ENCODE results near the gene EPHB1.

Gene EPHB1

GRCh38 chr3:135127946-135128470 is 332.9 kb downstream of the EPHB1 start:
- Histone ChIP-seq H3K4me3 (replicated peaks; ENCODE audit: insufficient read depth, low read length) (no peak overlapping the region), H3K27me3 (ENCODE audit: insufficient read depth, poor library complexity, severe bottlenecking) (no peaks in the 10 kb centered on the region), H3K27ac (replicated peaks) (no peak overlapping the region)
- DNase-seq (ENCODE audit: low read depth in 1 of 2, low spot score in 1 of 2): no peak
- TF ChIP-seq GABPA (IDR thresholded peaks at IDR 0.05; ENCODE audit: low read depth) (no peak), SPI1 (IDR thresholded peaks at IDR 0.05; ENCODE audit: borderline replicate concordance, low read depth) (no peak), REST (IDR thresholded peaks at IDR 0.05; ENCODE audit: insufficient replicate concordance, low read depth) (no peak), POLR2AphosphoS5 (IDR thresholded peaks at IDR 0.05; ENCODE audit: low read depth) (no peak)
- TF ChIP-seq, protein P1, sequence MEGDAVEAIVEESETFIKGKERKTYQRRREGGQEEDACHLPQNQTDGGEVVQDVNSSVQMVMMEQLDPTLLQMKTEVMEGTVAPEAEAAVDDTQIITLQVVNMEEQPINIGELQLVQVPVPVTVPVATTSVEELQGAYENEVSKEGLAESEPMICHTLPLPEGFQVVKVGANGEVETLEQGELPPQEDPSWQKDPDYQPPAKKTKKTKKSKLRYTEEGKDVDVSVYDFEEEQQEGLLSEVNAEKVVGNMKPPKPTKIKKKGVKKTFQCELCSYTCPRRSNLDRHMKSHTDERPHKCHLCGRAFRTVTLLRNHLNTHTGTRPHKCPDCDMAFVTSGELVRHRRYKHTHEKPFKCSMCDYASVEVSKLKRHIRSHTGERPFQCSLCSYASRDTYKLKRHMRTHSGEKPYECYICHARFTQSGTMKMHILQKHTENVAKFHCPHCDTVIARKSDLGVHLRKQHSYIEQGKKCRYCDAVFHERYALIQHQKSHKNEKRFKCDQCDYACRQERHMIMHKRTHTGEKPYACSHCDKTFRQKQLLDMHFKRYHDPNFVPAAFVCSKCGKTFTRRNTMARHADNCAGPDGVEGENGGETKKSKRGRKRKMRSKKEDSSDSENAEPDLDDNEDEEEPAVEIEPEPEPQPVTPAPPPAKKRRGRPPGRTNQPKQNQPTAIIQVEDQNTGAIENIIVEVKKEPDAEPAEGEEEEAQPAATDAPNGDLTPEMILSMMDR (IDR thresholded peaks at IDR 0.05; ENCODE audit: insufficient read depth, low read length): no peak

DNA sequence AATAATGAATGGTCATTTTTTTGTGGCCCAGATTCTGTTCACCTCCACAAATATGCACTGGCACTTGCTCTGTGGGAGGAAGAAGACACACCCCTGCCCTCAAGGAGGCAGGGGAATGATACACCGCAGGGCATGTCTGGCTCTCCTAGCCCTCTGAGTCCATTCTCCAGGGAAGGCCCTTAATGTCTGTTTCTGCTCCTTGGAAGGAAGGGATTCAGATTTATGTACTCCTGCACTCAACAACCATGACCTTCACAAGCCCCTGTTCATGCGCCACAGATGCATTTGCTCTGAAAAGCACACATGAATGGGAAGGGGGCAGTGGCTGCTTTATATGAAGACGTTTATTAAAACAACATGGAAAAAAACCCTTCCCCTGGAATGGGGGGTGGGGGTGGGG is 333.8 kb downstream of the EPHB1 start:
- Histone ChIP-seq H3K4me3 (replicated peaks; ENCODE audit: insufficient read depth, low read length) (no peak overlapping the region), H3K27ac (replicated peaks) (no peak overlapping the region), H3K27me3 (ENCODE audit: insufficient read depth, poor library complexity, severe bottlenecking) (no peaks in the 10 kb centered on the region)
- no peak for DNase-seq (ENCODE audit: low read depth in 1 of 2, low spot score in 1 of 2)
- TF ChIP-seq, protein P1 (IDR thresholded peaks at IDR 0.05; ENCODE audit: insufficient read depth, low read length): no peak
- no peak for TF ChIP-seq GABPA (IDR thresholded peaks at IDR 0.05; ENCODE audit: low read depth)
- no peak for TF ChIP-seq REST (IDR thresholded peaks at IDR 0.05; ENCODE audit: insufficient replicate concordance, low read depth)
- no peak for TF ChIP-seq POLR2AphosphoS5 (IDR thresholded peaks at IDR 0.05; ENCODE audit: low read depth)
- no peak for TF ChIP-seq SPI1 (IDR thresholded peaks at IDR 0.05; ENCODE audit: borderline replicate concordance, low read depth)

- no peak overlapping the region for H3K27ac ChIP-seq (replicated peaks)
- no peaks in the 10 kb centered on the region for H3K27me3 ChIP-seq (ENCODE audit: insufficient read depth, poor library complexity, severe bottlenecking)
- DNase-seq (ENCODE audit: low read depth in 1 of 2, low spot score in 1 of 2): no peak
- TF ChIP-seq GABPA (IDR thresholded peaks at IDR 0.05; ENCODE audit: low read depth): no peak
- TF ChIP-seq REST (IDR thresholded peaks at IDR 0.05; ENCODE audit: insufficient replicate concordance, low read depth): no peak
- H3K4me3 ChIP-seq (replicated peaks; ENCODE audit: insufficient read depth, low read length): no peak overlapping the region
Measured at GRCh38 chr3:135131290-135131689, 336.2 kb downstream of the EPHB1 start.
